ENCODE data around the gene MANBA. TPM values are rescaled to one million over a fixed set of nuclear protein-coding genes. Genes with fewer than 3 reads are reported as not detected.

The MANBA gene
- 10 to 100 TPM; 13.8 to 15.2 TPM for total RNA-seq

- H3K36me3 Mint-ChIP-seq (ENCODE audit: low read depth), result peaks cover 4% of the 10 kb centered on the region
- DNase-seq, result peak; percentile 89
- peaks cover 39% of the 10 kb centered on the region for H3K4me1 Mint-ChIP-seq
- H3K27me3 Mint-ChIP-seq, result peaks cover 4% of the 10 kb centered on the region
- peak within 1 kb of the TSS; percentile 94 for H3K4me3 Mint-ChIP-seq
- ChIA-PET CTCF (interaction anchor here (0.6 to 2.0 kb wide), 6 partner anchors 9 to 401 kb away, joined by 3 to 8 read pairs (median 4); no protein-coding TSS in a partner anchor), POLR2A (interaction anchor here (0.8 kb wide), 1 partner anchor 217 kb away, joined by 3 read pairs; no protein-coding TSS in a partner anchor)
- H3K9me3 Mint-ChIP-seq, result peaks cover 3% of the 10 kb centered on the region
- H3K27ac Mint-ChIP-seq, result peak within 1 kb of the TSS; percentile 86
Observed at GRCh38 chr4:102760645-102761295, at the start of gene MANBA. Gene MANBA, minus strand, starts transcription at chr4:102760968. Its CDS starts 74 bp downstream, at chr4:102760894.

GRCh38 chr4:102809691-102810090, 48.9 kb upstream of the MANBA start:
- CTCF ChIA-PET, result interaction anchor here (0.6 to 1.6 kb wide), 4 partner anchors 9 to 48 kb away, joined by 3 to 5 read pairs (median 4); partner anchors contain the start of gene UBE2D3
- DNase-seq, result no peak
- Mint-ChIP-seq H3K4me3 (no peak overlapping the region), H3K4me1 (peaks cover 64% of the 10 kb centered on the region), H3K9me3 (no peaks in the 10 kb centered on the region), H3K27ac (no peak overlapping the region), H3K27me3 (no peaks in the 10 kb centered on the region), H3K36me3 (ENCODE audit: low read depth) (peaks cover 71% of the 10 kb centered on the region)
- POLR2A ChIA-PET, result interaction anchor here (0.7 kb wide), 1 partner anchor 60 kb away, joined by 7 read pairs; no protein-coding TSS in a partner anchor

GRCh38 chr4:102809190-102809589, 48.4 kb upstream of the MANBA start:
- peaks cover 69% of the 10 kb centered on the region for H3K36me3 Mint-ChIP-seq (ENCODE audit: low read depth)
- no peaks in the 10 kb centered on the region for H3K9me3 Mint-ChIP-seq
- no peak overlapping the region for H3K4me3 Mint-ChIP-seq
- peaks cover 60% of the 10 kb centered on the region for H3K4me1 Mint-ChIP-seq
- POLR2A ChIA-PET, result no interaction called here
- peak overlapping the region; percentile 73 for H3K27ac Mint-ChIP-seq
- H3K27me3 Mint-ChIP-seq, result no peaks in the 10 kb centered on the region
- DNase-seq, result no peak
- CTCF ChIA-PET, result interaction anchor here (1.3 to 1.6 kb wide), 3 partner anchors 8 to 19 kb away, joined by 3 to 4 read pairs (median 3); partner anchors contain the start of gene UBE2D3

GRCh38 chr4:102808009-102808408, 47.2 kb upstream of the MANBA start:
- peaks cover 56% of the 10 kb centered on the region for H3K4me1 Mint-ChIP-seq
- H3K27ac Mint-ChIP-seq, result no peak overlapping the region
- H3K36me3 Mint-ChIP-seq (ENCODE audit: low read depth), result peaks cover 65% of the 10 kb centered on the region
- H3K9me3 Mint-ChIP-seq, result no peaks in the 10 kb centered on the region
- ChIA-PET POLR2A (no interaction called here), CTCF (no interaction called here)
- no peaks in the 10 kb centered on the region for H3K27me3 Mint-ChIP-seq
- no peak overlapping the region for H3K4me3 Mint-ChIP-seq
- DNase-seq, result no peak

GRCh38 chr4:102807345-102807744, 46.6 kb upstream of the MANBA start:
- ChIA-PET CTCF (no interaction called here), POLR2A (no interaction called here)
- no peak overlapping the region for H3K27ac Mint-ChIP-seq
- no peaks in the 10 kb centered on the region for H3K9me3 Mint-ChIP-seq
- H3K4me1 Mint-ChIP-seq, result peaks cover 57% of the 10 kb centered on the region
- H3K4me3 Mint-ChIP-seq, result no peak overlapping the region
- no peak for DNase-seq
- no peaks in the 10 kb centered on the region for H3K27me3 Mint-ChIP-seq
- peaks cover 67% of the 10 kb centered on the region for H3K36me3 Mint-ChIP-seq (ENCODE audit: low read depth)

GRCh38 chr4:102799816-102800215, 39.0 kb upstream of the MANBA start:
- ChIA-PET CTCF (interaction anchor here (1.3 to 2.2 kb wide), 2 partner anchors 13 to 24 kb away, joined by 3 to 6 read pairs; no protein-coding TSS in a partner anchor), POLR2A (no interaction called here)

GRCh38 chr4:102794999-102795398, 34.2 kb upstream of the MANBA start:
- no peaks in the 10 kb centered on the region for H3K9me3 Mint-ChIP-seq
- no peak overlapping the region for H3K4me3 Mint-ChIP-seq
- POLR2A ChIA-PET, result no interaction called here
- CTCF ChIA-PET, result no interaction called here
- H3K27me3 Mint-ChIP-seq, result no peaks in the 10 kb centered on the region
- no peak overlapping the region for H3K27ac Mint-ChIP-seq
- peaks cover 17% of the 10 kb centered on the region for H3K4me1 Mint-ChIP-seq
- no peak for DNase-seq
- peaks cover 73% of the 10 kb centered on the region for H3K36me3 Mint-ChIP-seq (ENCODE audit: low read depth)

More at GRCh38 chr4:102799816-102800215, 39.0 kb upstream of the MANBA start:
- Mint-ChIP-seq H3K36me3 (ENCODE audit: low read depth) (peaks cover 66% of the 10 kb centered on the region), H3K27ac (no peak overlapping the region), H3K27me3 (no peaks in the 10 kb centered on the region), H3K4me1 (peaks cover 18% of the 10 kb centered on the region), H3K4me3 (no peak overlapping the region), H3K9me3 (no peaks in the 10 kb centered on the region)
- DNase-seq, result no peak

- Mint-ChIP-seq H3K4me1 (peaks cover 16% of the 10 kb centered on the region), H3K27me3 (no peaks in the 10 kb centered on the region), H3K36me3 (ENCODE audit: low read depth) (peaks cover 56% of the 10 kb centered on the region), H3K27ac (peak overlapping the region; percentile 1), H3K4me3 (no peak overlapping the region), H3K9me3 (no peaks in the 10 kb centered on the region)
- CTCF ChIA-PET, result interaction anchor here (0.8 to 1.6 kb wide), 3 partner anchors 9 to 41 kb away, joined by 3 read pairs; no protein-coding TSS in a partner anchor
- POLR2A ChIA-PET, result no interaction called here
- DNase-seq, result no peak
Observed at GRCh38 chr4:102792361-102792936, 31.7 kb upstream of the MANBA start.

- POLR2A ChIA-PET, result no interaction called here
- peaks cover 16% of the 10 kb centered on the region for H3K4me1 Mint-ChIP-seq
- no peaks in the 10 kb centered on the region for H3K27me3 Mint-ChIP-seq
- H3K4me3 Mint-ChIP-seq, result no peak overlapping the region
- CTCF ChIA-PET, result no interaction called here
- no peak for DNase-seq
- H3K9me3 Mint-ChIP-seq, result no peaks in the 10 kb centered on the region
- H3K36me3 Mint-ChIP-seq (ENCODE audit: low read depth), result peaks cover 49% of the 10 kb centered on the region
- H3K27ac Mint-ChIP-seq, result no peak overlapping the region
Observed at GRCh38 chr4:102791318-102791835, 30.6 kb upstream of the MANBA start.

GRCh38 chr4:102789317-102789717, 28.5 kb upstream of the MANBA start:
- Mint-ChIP-seq H3K36me3 (ENCODE audit: low read depth) (peaks cover 28% of the 10 kb centered on the region), H3K9me3 (no peaks in the 10 kb centered on the region), H3K27ac (peak overlapping the region; percentile 31), H3K4me3 (no peak overlapping the region), H3K27me3 (no peaks in the 10 kb centered on the region), H3K4me1 (peaks cover 12% of the 10 kb centered on the region)
- ChIA-PET POLR2A (interaction anchor here (0.6 kb wide), 1 partner anchor 60 kb away, joined by 3 read pairs; no protein-coding TSS in a partner anchor), CTCF (interaction anchor here (1.4 kb wide), 1 partner anchor 201 kb away, joined by 3 read pairs; no protein-coding TSS in a partner anchor)
- DNase-seq, result no peak

- no peaks in the 10 kb centered on the region for H3K27me3 Mint-ChIP-seq
- peaks cover 20% of the 10 kb centered on the region for H3K36me3 Mint-ChIP-seq (ENCODE audit: low read depth)
- H3K4me3 Mint-ChIP-seq, result no peak overlapping the region
- DNase-seq, result no peak
- POLR2A ChIA-PET, result no interaction called here
- CTCF ChIA-PET, result no interaction called here
- peaks cover 9% of the 10 kb centered on the region for H3K4me1 Mint-ChIP-seq
- no peak overlapping the region for H3K27ac Mint-ChIP-seq
- H3K9me3 Mint-ChIP-seq, result no peaks in the 10 kb centered on the region
Observed at GRCh38 chr4:102787944-102788343, 27.2 kb upstream of the MANBA start.

- Mint-ChIP-seq H3K36me3 (ENCODE audit: low read depth) (peaks cover 13% of the 10 kb centered on the region), H3K27ac (no peak overlapping the region), H3K4me1 (peaks cover 6% of the 10 kb centered on the region), H3K9me3 (no peaks in the 10 kb centered on the region), H3K27me3 (no peaks in the 10 kb centered on the region), H3K4me3 (no peak overlapping the region)
- POLR2A ChIA-PET, result no interaction called here
- CTCF ChIA-PET, result no interaction called here
- no peak for DNase-seq
Observed at GRCh38 chr4:102787096-102787881, 26.5 kb upstream of the MANBA start.

All from activated CD4-positive, alpha-beta T cell treated with anti-CD3 and anti-CD28 coated beads, Interleukin-2, amount 10 ng/mL, durations not matched to agents 7 days and 5 days (primary cell).